PC-3 (cell line): ENCODE data around the gene CEACAM18. TPM values are rescaled to one million over a fixed set of nuclear protein-coding genes. Genes with fewer than 3 reads are reported as not detected.

Source experiments
- ATAC-seq: fragments of 200-7000 bp; cut with Tn5 transposase; 2 replicates; pipeline ENCODE4 v1.9.1; 2020; ENCODE audit warnings: mild to moderate bottlenecking, moderate library complexity
- BruUV-seq: library from RNA; stranded (reverse); fragments of 400-500 nt; replicated peaks from 2 replicates; lab custom pipeline; 2021; lab: Mats Ljungman, UMichigan
- CTCF ChIA-PET: fragments of 300-600 bp; sonication (Branson Sonifier 250); formaldehyde crosslinking; loops from one replicate; lab custom pipeline; 2022; ENCODE audit warnings: antibody characterized with exemption; lab: Charles Lee
- POLR2A ChIA-PET: fragments of 300-600 bp; sonication (Branson Sonifier 250); formaldehyde crosslinking; loops from one replicate; lab custom pipeline; 2022; ENCODE audit warnings: antibody characterized with exemption; ENCODE audit not compliant: unreplicated experiment; lab: Charles Lee
- DNase-seq: peaks from one replicate; pipeline ENCODE4 v3.0.0-alpha.2; 2015
- H2AFZ ChIP-seq: fragments of 300-600 bp; sonication (generic); 2 replicates; pipeline ENCODE4 v1.6.0; 2016; ENCODE audit warnings: antibody characterized with exemption, low read length
- H3F3A ChIP-seq: fragments of 300-600 bp; sonication (generic); one replicate; pipeline ENCODE4 v1.6.0; 2017; ENCODE audit warnings: antibody characterized with exemption, low read length, control low read depth, mild to moderate bottlenecking; ENCODE audit not compliant: unreplicated experiment
- H3K27ac ChIP-seq: fragments of 300-600 bp; sonication (generic); 2 replicates; pipeline ENCODE4 v1.5.1; 2016; ENCODE audit warnings: mild to moderate bottlenecking, low read length
- H3K27me3 ChIP-seq: fragments of 300-600 bp; sonication (generic); 2 replicates; pipeline ENCODE4 v1.6.1; 2016; ENCODE audit warnings: low read length, mixed read lengths
- H3K36me3 ChIP-seq: fragments of 300-600 bp; sonication (generic); 2 replicates; pipeline ENCODE4 v1.6.1; 2016; ENCODE audit warnings: low read depth, mixed run types, low read length, mixed read lengths
- H3K4me1 ChIP-seq: fragments of 300-600 bp; sonication (generic); 2 replicates; pipeline ENCODE4 v1.5.1; 2016; ENCODE audit warnings: low read length; ENCODE audit not compliant: insufficient read depth
- H3K4me2 ChIP-seq: fragments of 300-600 bp; sonication (generic); 2 replicates; pipeline ENCODE4 v1.6.0; 2016; ENCODE audit warnings: low read length
- H3K4me3 ChIP-seq: fragments of 300-600 bp; sonication (generic); 2 replicates; pipeline ENCODE4 v1.5.1; 2016; ENCODE audit warnings: mild to moderate bottlenecking, low read length, mixed read lengths
- H3K79me2 ChIP-seq: fragments of 300-600 bp; sonication (generic); 2 replicates; pipeline ENCODE4 v1.6.1; 2017; ENCODE audit warnings: low read length, mixed read lengths
- H3K9ac ChIP-seq: fragments of 300-600 bp; sonication (generic); 2 replicates; pipeline ENCODE4 v1.6.0; 2016; ENCODE audit warnings: mild to moderate bottlenecking, low read length
- H3K9me2 ChIP-seq: fragments of 300-600 bp; sonication (generic); replicated peaks from 2 replicates; pipeline ENCODE4 v1.6.1; 2016; ENCODE audit warnings: mixed run types, low read length, mixed read lengths
- H3K9me3 ChIP-seq: fragments of 300-600 bp; sonication (generic); 2 replicates; pipeline ENCODE4 v1.6.1; 2016; ENCODE audit warnings: low read length, mixed read lengths
- H4K20me1 ChIP-seq: fragments of 300-600 bp; sonication (generic); 2 replicates; pipeline ENCODE4 v1.6.1; 2016; ENCODE audit warnings: low read length, mixed read lengths
- CTCF ChIP-seq: fragments of 300-600 bp; sonication (generic); conservative IDR thresholded peaks from 2 replicates; pipeline ENCODE4 v1.5.1; 2017; ENCODE audit warnings: antibody characterized with exemption, low read depth, mild to moderate bottlenecking, low read length
- EZH2 ChIP-seq: fragments of 300-600 bp; sonication (generic); IDR thresholded peaks from one replicate; pipeline ENCODE4 v1.6.1; 2017; ENCODE audit warnings: antibody characterized with exemption, mild to moderate bottlenecking, low read length; ENCODE audit not compliant: unreplicated experiment
- EZH2phosphoT487 ChIP-seq: fragments of 300-600 bp; sonication (generic); IDR thresholded peaks from 2 replicates; pipeline ENCODE4 v1.6.1; 2018; ENCODE audit warnings: mild to moderate bottlenecking, antibody characterized with exemption, low read length, borderline replicate concordance
- intact Hi-C: fragments of 100-400 bp; cut with micrococcal nuclease; formaldehyde crosslinking; loops from 2 replicates; pipeline ENCODE4 v1.9.0; 2023
- total RNA-seq: library from RNA; depleted of rRNA; stranded (reverse); fragments of >200 nt; gene quantifications from 2 replicates; pipeline ENCODE4 v1.2.3, GENCODE V29; 2014

CEACAM18 gene
- total RNA-seq, 1 experiment from 2014 or later, result not detected

- H3K4me3 ChIP-seq, result no peak overlapping the region
- 0 out of 2 replicates have a peak, but pooled peaks cover 3% of the 10 kb centered on the region for H3K9me3 ChIP-seq
- H3K4me1 ChIP-seq, result no peaks in the 10 kb centered on the region
- H3F3A ChIP-seq, result no peaks in the 10 kb centered on the region
- intact Hi-C loops, result no loop called here
- ATAC-seq, result no peak
- POLR2A ChIA-PET, result no interaction called here
- DNase-seq, result no peak
- no peaks in the 10 kb centered on the region for H3K9me2 ChIP-seq
- no peak overlapping the region for H3K9ac ChIP-seq
- H3K4me2 ChIP-seq, result no peak overlapping the region
- H3K27me3 ChIP-seq, result peaks cover 51% of the 10 kb centered on the region
- no peaks in the 10 kb centered on the region for H3K36me3 ChIP-seq
- no peaks in the 10 kb centered on the region for H4K20me1 ChIP-seq
- no peak overlapping the region for H2AFZ ChIP-seq
- H3K79me2 ChIP-seq, result no peaks in the 10 kb centered on the region
- CTCF ChIA-PET, result no interaction called here
- no TSS peak for BruUV-seq
- no peak overlapping the region for H3K27ac ChIP-seq
- no peak for TF ChIP-seq EZH2
- TF ChIP-seq CTCF, result no peak
- no peak for TF ChIP-seq EZH2phosphoT487
Observed at GRCh38 chr19:51521781-51522180, 43.4 kb downstream of the CEACAM18 start.

DNA sequence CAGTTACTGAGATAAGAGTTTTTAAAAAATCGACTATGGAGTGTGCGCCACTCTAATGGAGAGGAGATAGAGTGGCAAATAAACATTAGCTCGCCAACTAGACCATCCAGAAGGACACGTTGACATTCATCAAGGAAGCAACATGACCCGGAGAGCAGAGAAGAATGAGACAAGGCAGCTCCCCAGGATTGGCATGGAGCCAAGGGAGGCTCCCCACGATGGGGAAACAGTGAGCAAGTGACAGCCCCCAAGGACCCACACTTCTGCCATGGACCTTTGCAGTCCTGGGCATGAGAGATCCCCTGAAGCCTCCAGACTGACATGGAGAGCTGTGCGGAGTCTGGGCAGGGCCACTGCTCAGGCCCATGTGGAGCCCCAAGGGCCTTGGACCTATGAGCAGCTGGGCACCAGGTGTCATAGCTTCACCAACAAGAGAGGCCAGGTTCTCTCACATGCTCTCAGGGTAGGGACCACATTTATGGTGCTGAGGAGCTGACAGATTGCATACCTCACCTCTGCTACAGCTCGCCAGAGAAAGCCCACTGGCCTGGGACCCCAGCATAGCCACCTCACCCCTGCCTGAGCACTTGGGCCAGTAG lies 46.4 kb downstream of the CEACAM18 start:
- Histone ChIP-seq H3K36me3 (no peaks in the 10 kb centered on the region), H3K4me3 (no peak overlapping the region), H3K27ac (no peak overlapping the region), H3K4me1 (no peaks in the 10 kb centered on the region), H3K27me3 (peaks cover 81% of the 10 kb centered on the region), H3K9me3 (no peaks in the 10 kb centered on the region), H3K9me2 (no peaks in the 10 kb centered on the region), H2AFZ (no peak overlapping the region), H3F3A (no peaks in the 10 kb centered on the region), H3K4me2 (no peak overlapping the region), H3K79me2 (no peaks in the 10 kb centered on the region), H3K9ac (no peak overlapping the region), H4K20me1 (no peaks in the 10 kb centered on the region)
- BruUV-seq, result no TSS peak
- intact Hi-C loops, result no loop called here
- TF ChIP-seq EZH2, result no peak
- TF ChIP-seq EZH2phosphoT487, result no peak
- TF ChIP-seq CTCF, result no peak
- ChIA-PET CTCF (no interaction called here), POLR2A (no interaction called here)
- DNase-seq, result no peak
- ATAC-seq, result no peak

GRCh38 chr19:51525651-51526050 lies 47.3 kb downstream of the CEACAM18 start:
- Histone ChIP-seq H3K36me3 (no peaks in the 10 kb centered on the region), H3F3A (no peaks in the 10 kb centered on the region), H3K9ac (no peak overlapping the region), H3K27ac (no peak overlapping the region), H3K4me1 (no peaks in the 10 kb centered on the region), H4K20me1 (no peaks in the 10 kb centered on the region), H3K9me3 (no peaks in the 10 kb centered on the region), H3K4me2 (no peak overlapping the region), H3K4me3 (no peak overlapping the region), H3K27me3 (peaks cover 89% of the 10 kb centered on the region), H3K9me2 (no peaks in the 10 kb centered on the region), H3K79me2 (no peaks in the 10 kb centered on the region), H2AFZ (no peak overlapping the region)
- CTCF ChIA-PET, result no interaction called here
- TF ChIP-seq CTCF, result no peak
- TF ChIP-seq EZH2phosphoT487, result no peak
- TF ChIP-seq EZH2, result no peak
- ATAC-seq, result no peak
- intact Hi-C loops, result no loop called here
- POLR2A ChIA-PET, result no interaction called here
- BruUV-seq, result no TSS peak
- no peak for DNase-seq
